ENCODE measurements around the gene D2HGDH. TPM values are rescaled to one million over a fixed set of nuclear protein-coding genes. Genes with fewer than 3 reads are reported as not detected.
"Not testable (repeated sequence)": the region's sequence is repeated elsewhere in the genome, so short reads cannot be mapped to it uniquely, and the experiment has no call there.

Gene D2HGDH
- total RNA-seq, 1 donor from 2014 or later, result 10.0 TPM

DNA sequence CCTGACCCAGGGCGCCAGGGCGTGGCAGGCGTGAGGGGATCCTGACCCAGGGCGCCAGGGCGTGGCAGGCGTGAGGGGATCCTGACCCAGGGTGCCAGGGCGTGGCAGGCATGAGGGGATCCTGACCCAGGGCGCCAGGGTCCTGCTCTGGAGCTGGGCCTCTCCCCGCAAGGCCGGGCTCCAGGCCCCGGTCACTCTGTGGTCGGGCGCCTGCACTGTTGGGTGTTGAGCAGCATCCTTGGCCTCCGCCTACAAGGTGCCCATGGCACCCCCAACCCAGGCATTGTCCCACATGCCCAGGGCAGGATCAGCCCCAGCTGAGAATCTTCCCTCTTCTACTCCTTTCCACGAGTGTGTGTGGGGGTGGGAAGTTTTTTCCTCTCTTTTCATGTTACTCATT is 8.6 kb downstream of the D2HGDH start:
- H3K36me3 Mint-ChIP-seq (ENCODE audit: low read depth, unreplicated experiment), result peaks cover 18% of the 10 kb centered on the region
- not testable (repeated sequence) for H3K36me3 ChIP-seq (ENCODE audit: insufficient read depth, low read length); H3K9me3 Mint-ChIP-seq (ENCODE audit: unreplicated experiment); H3K4me1 Mint-ChIP-seq (ENCODE audit: low read depth, unreplicated experiment); H3K4me3 Mint-ChIP-seq (ENCODE audit: unreplicated experiment); H3K4me1 ChIP-seq (ENCODE audit: insufficient read depth, low read length); FAIRE-seq; H3K27ac ChIP-seq (ENCODE audit: low read depth, low read length); H2AFZ ChIP-seq (ENCODE audit: low read depth, low read length); H3K27me3 ChIP-seq (ENCODE audit: insufficient read depth, low read length); H3K4me2 ChIP-seq (ENCODE audit: low read length); H3K79me2 ChIP-seq (ENCODE audit: insufficient read depth, low read length); DNase-seq (ENCODE audit: low read depth); H3K4me3 ChIP-seq (ENCODE audit: insufficient read depth, low read depth, low read length); H3K27ac Mint-ChIP-seq (ENCODE audit: unreplicated experiment); H3K9me3 ChIP-seq (ENCODE audit: insufficient read depth, low read depth, low read length); H3K9ac ChIP-seq (ENCODE audit: low read length); H3K27me3 Mint-ChIP-seq (ENCODE audit: low read depth, unreplicated experiment)
- H4K20me1 ChIP-seq (ENCODE audit: insufficient read depth, low read length), result peaks cover 36% of the 10 kb centered on the region

DNA sequence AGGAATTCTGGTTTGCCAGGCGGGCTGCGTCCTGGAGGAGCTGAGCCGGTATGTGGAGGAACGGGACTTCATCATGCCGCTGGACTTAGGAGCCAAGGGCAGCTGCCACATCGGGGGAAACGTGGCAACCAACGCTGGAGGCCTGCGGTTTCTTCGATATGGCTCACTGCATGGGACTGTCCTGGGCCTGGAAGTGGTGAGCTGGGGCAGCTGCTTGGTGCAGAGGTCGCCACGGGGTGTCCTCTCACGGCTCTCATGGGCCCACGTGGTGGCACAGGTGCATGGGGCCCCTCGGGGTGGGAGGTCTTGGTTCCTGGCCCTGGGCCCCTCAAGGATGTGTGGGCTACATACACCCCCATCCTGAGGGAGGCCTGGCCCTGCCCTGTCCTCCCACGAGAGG is 9.2 kb downstream of the D2HGDH start:
- Mint-ChIP-seq H3K4me3 (ENCODE audit: unreplicated experiment) (no peak overlapping the region), H3K36me3 (ENCODE audit: low read depth, unreplicated experiment) (peaks cover 18% of the 10 kb centered on the region), H3K27ac (ENCODE audit: unreplicated experiment) (no peak overlapping the region), H3K9me3 (ENCODE audit: unreplicated experiment) (peaks cover 5% of the 10 kb centered on the region), H3K4me1 (ENCODE audit: low read depth, unreplicated experiment) (no peaks in the 10 kb centered on the region), H3K27me3 (ENCODE audit: low read depth, unreplicated experiment) (no peaks in the 10 kb centered on the region)
- Histone ChIP-seq H3K27me3 (ENCODE audit: insufficient read depth, low read length) (no peaks in the 10 kb centered on the region), H3K4me2 (ENCODE audit: low read length) (no peak overlapping the region), H3K4me1 (ENCODE audit: insufficient read depth, low read length) (no peaks in the 10 kb centered on the region), H2AFZ (ENCODE audit: low read depth, low read length) (no peak overlapping the region), H3K9ac (ENCODE audit: low read length) (no peak overlapping the region), H3K9me3 (ENCODE audit: insufficient read depth, low read depth, low read length) (no peaks in the 10 kb centered on the region), H3K27ac (ENCODE audit: low read depth, low read length) (no peak overlapping the region), H4K20me1 (ENCODE audit: insufficient read depth, low read length) (peaks cover 32% of the 10 kb centered on the region), H3K36me3 (ENCODE audit: insufficient read depth, low read length) (peaks cover 2% of the 10 kb centered on the region), H3K79me2 (ENCODE audit: insufficient read depth, low read length) (peaks cover 3% of the 10 kb centered on the region), H3K4me3 (ENCODE audit: insufficient read depth, low read depth, low read length) (no peak overlapping the region)
- FAIRE-seq (no peak), DNase-seq (ENCODE audit: low read depth) (no peak)
- TF ChIP-seq EZH2 (IDR thresholded peaks at IDR 0.05; ENCODE audit: insufficient read depth, low read length), result no peak
- TF ChIP-seq, protein P1, sequence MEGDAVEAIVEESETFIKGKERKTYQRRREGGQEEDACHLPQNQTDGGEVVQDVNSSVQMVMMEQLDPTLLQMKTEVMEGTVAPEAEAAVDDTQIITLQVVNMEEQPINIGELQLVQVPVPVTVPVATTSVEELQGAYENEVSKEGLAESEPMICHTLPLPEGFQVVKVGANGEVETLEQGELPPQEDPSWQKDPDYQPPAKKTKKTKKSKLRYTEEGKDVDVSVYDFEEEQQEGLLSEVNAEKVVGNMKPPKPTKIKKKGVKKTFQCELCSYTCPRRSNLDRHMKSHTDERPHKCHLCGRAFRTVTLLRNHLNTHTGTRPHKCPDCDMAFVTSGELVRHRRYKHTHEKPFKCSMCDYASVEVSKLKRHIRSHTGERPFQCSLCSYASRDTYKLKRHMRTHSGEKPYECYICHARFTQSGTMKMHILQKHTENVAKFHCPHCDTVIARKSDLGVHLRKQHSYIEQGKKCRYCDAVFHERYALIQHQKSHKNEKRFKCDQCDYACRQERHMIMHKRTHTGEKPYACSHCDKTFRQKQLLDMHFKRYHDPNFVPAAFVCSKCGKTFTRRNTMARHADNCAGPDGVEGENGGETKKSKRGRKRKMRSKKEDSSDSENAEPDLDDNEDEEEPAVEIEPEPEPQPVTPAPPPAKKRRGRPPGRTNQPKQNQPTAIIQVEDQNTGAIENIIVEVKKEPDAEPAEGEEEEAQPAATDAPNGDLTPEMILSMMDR (IDR thresholded peaks at IDR 0.05; ENCODE audit: insufficient read depth, low read depth, low read length), result no peak

DNA sequence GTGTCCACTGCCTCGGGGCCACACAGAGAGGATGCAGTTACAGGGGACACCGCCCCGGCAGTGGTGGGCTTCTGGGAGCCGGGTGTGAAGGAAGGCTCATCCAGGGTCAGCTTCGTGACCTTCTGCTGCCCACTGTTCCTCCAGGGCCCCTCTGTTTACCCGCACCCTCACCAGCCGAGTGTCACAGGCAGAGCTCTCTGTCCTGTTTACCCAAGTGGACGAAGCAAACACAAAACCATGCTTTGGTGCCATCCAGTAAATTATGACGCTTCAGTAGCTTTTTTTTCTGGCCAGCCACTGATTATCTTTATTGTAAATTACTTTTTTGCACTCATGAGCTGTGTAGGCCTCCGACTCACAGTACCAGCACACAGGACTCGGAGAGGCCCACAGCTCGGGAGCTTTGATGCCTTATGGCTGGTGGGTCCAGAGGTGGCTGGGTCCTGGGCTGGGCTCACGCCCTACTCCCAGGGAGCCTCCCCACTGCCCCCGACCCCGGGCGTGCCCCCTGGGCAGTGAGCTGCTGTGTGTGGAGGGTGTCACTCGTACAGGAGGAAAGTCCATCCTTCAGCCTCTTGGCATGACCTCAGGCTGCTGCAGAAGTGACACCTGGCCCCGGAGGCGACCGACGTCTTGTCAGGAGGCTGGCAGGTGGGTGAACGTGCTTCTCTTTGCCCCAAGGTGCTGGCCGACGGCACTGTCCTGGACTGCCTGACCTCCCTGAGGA is 9.8 kb downstream of the D2HGDH start:
- TF ChIP-seq, protein P1 (IDR thresholded peaks at IDR 0.05; ENCODE audit: insufficient read depth, low read depth, low read length), result no peak
- no peak for TF ChIP-seq EZH2 (IDR thresholded peaks at IDR 0.05; ENCODE audit: insufficient read depth, low read length)
- Mint-ChIP-seq H3K4me3 (ENCODE audit: unreplicated experiment) (no peak overlapping the region), H3K27me3 (ENCODE audit: low read depth, unreplicated experiment) (no peaks in the 10 kb centered on the region), H3K36me3 (ENCODE audit: low read depth, unreplicated experiment) (peaks cover 23% of the 10 kb centered on the region), H3K27ac (ENCODE audit: unreplicated experiment) (no peak overlapping the region), H3K4me1 (ENCODE audit: low read depth, unreplicated experiment) (no peaks in the 10 kb centered on the region), H3K9me3 (ENCODE audit: unreplicated experiment) (peaks cover 5% of the 10 kb centered on the region)
- no peak overlapping the region for H2AFZ ChIP-seq (ENCODE audit: low read depth, low read length)
- no peak overlapping the region for H3K27ac ChIP-seq (ENCODE audit: low read depth, low read length)
- H3K4me3 ChIP-seq (ENCODE audit: insufficient read depth, low read depth, low read length), result no peak overlapping the region
- peaks cover 3% of the 10 kb centered on the region for H3K79me2 ChIP-seq (ENCODE audit: insufficient read depth, low read length)
- H3K4me1 ChIP-seq (ENCODE audit: insufficient read depth, low read length), result no peaks in the 10 kb centered on the region
- H3K27me3 ChIP-seq (ENCODE audit: insufficient read depth, low read length), result no peaks in the 10 kb centered on the region
- peaks cover 2% of the 10 kb centered on the region for H3K36me3 ChIP-seq (ENCODE audit: insufficient read depth, low read length)
- H3K9me3 ChIP-seq (ENCODE audit: insufficient read depth, low read depth, low read length), result no peaks in the 10 kb centered on the region
- DNase-seq (ENCODE audit: low read depth), result no peak
- FAIRE-seq, result no peak
- no peak overlapping the region for H3K4me2 ChIP-seq (ENCODE audit: low read length)
- peaks cover 29% of the 10 kb centered on the region for H4K20me1 ChIP-seq (ENCODE audit: insufficient read depth, low read length)
- no peak overlapping the region for H3K9ac ChIP-seq (ENCODE audit: low read length)
